ENCODE measurements around the gene DNLZ. TPM values are rescaled to one million over a fixed set of nuclear protein-coding genes. Genes with fewer than 3 reads are reported as not detected.
A peak's percentile ranks its signal among the peaks of the same experiment; 100 is the strongest.

DNLZ gene
- total and polyA plus RNA-seq, 2 donors (not counting 3 experiments of a cell fraction or from before 2014, with no cell fraction given) = 26.9 to 38.4 TPM

DNA sequence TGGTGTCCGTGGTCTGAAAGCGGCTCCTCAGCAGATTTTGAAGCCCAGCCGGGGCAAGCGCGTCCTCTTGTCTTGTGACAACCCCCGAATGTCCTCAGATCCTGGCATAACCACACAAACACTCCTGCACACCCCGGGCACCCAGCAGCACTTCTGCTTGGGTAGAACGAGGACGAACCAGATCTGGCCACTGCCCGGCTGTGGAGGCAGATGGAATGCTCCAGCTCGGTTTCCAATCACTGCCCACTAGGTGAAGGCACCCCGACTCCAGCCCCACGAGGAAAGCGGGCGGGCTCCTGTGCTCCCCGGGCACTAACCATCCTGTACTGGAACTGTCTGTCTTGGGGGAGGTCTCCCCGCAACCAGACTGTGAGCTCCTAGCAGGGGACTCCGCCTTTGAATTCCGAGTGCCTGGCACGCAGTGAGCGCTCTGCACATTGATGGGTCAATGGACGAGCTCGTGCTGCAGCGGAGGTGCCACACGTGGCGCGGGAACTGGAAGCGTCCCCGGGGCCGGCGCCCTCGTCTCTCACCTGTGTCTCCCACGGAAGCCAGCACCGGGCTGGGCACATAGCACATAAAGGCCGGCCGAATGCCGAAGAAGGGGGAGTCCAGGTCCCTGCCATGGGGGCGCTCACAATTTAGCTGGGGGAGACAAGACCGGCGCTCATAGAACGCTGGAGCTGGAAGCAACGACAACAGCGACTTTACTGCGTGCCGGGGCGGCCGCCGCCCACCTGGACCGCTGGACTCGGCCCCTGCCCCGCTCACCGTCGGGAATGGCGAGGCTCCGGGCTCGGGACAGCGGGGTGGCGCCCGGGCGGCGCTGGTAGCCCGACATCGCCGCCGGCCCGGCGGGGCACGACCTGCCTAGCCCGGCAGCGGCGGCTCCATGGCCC, 46.3 kb upstream of the DNLZ start:
- intact Hi-C loops (cut with micrococcal nuclease) = loop anchor here (1.0 to 2.0 kb wide), 2 partner anchors 10 to 29 kb away; partner anchors contain the start of genes INPP5E and SNAPC4
- Histone ChIP-seq H3K27ac (ENCODE audit: insufficient read depth, low read depth, low read length) (peak overlapping the region; percentile 57), H3K9me1 (replicated peaks; ENCODE audit: control insufficient read depth, extremely low read depth, insufficient read depth, low read length) (no peaks in the 10 kb centered on the region), H3K9me3 (replicated peaks; ENCODE audit: control insufficient read depth, insufficient read depth, low read length) (no peaks in the 10 kb centered on the region), H3K36me3 (ENCODE audit: control insufficient read depth in 2 of 2, extremely low read depth in 1 of 2, insufficient read depth in 2 of 2, low read length in 2 of 2) (peaks cover 6 to 28% of the 10 kb centered on the region in 2 experiments), H3K27me3 (ENCODE audit: control insufficient read depth in 2 of 2, insufficient read depth in 2 of 2, low read length in 2 of 2) (no peaks in the 10 kb centered on the region), H3K4me3 (replicated peaks in 1 of 3; ENCODE audit: insufficient read depth in 1 of 3, low read depth in 1 of 3, low read length in 3 of 3) (peak overlapping the region; percentile 3 to 78 (median 46)), H2AFZ (ENCODE audit: low read depth, low read length) (peak overlapping the region; percentile 6), H3K4me1 (ENCODE audit: control insufficient read depth, extremely low read depth, insufficient read depth, low read length) (peaks cover 20% of the 10 kb centered on the region), H4K20me1 (replicated peaks; ENCODE audit: control insufficient read depth, extremely low read depth, insufficient read depth, low read length) (no peaks in the 10 kb centered on the region), H3K4me2 (ENCODE audit: insufficient read depth, low read length) (peak overlapping the region; percentile 23), H3K9ac (replicated peaks; ENCODE audit: extremely low read depth, insufficient read depth, low read length) (peak overlapping the region; percentile 41), H3K79me2 (ENCODE audit: control insufficient read depth, insufficient read depth, low read length) (peaks cover 43% of the 10 kb centered on the region)
- dilution Hi-C loops (cut with MboI; ENCODE audit: extremely low pct_ligation_motif_present, low sequenced_read_pairs) = no loop called here
- POLR2A ChIA-PET = no interaction called here
- FAIRE-seq (peak; percentile 38), DNase-seq (ENCODE audit: low read depth, low spot score) (peak; percentile 44)
- TSS peak; percentile 63 for BruUV-seq (replicated peaks)
- CTCF ChIA-PET = interaction anchor here (0.8 to 1.5 kb wide), 7 partner anchors 9 to 97 kb away, joined by 3 to 12 read pairs (median 3); partner anchors contain the start of gene INPP5E
- TF ChIP-seq MYC (IDR thresholded peaks at IDR 0.05; ENCODE audit: low read depth, low read length) (peak; percentile 66), CTCF (IDR thresholded peaks at IDR 0.05; ENCODE audit: extremely low read depth in 1 of 2, insufficient read depth in 1 of 2, low read depth in 1 of 2, low read length in 2 of 2) (no peak), MAX (IDR thresholded peaks at IDR 0.05; ENCODE audit: insufficient read depth, insufficient read length) (peak; percentile 72)

Measured in endothelial cell of umbilical vein (primary cell).